GM18867 (cell line): ENCODE measurements around the gene AMZ1.

Experiments used
- ATAC-seq: cut with Tn5 transposase; IDR thresholded peaks from one replicate; pipeline ENCODE4 v1.9.1; 2021; ENCODE audit warnings: mild to moderate bottlenecking, moderate library complexity; ENCODE audit not compliant: unreplicated experiment

Gene AMZ1, protein sequence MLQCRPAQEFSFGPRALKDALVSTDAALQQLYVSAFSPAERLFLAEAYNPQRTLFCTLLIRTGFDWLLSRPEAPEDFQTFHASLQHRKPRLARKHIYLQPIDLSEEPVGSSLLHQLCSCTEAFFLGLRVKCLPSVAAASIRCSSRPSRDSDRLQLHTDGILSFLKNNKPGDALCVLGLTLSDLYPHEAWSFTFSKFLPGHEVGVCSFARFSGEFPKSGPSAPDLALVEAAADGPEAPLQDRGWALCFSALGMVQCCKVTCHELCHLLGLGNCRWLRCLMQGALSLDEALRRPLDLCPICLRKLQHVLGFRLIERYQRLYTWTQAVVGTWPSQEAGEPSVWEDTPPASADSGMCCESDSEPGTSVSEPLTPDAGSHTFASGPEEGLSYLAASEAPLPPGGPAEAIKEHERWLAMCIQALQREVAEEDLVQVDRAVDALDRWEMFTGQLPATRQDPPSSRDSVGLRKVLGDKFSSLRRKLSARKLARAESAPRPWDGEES

DNA sequence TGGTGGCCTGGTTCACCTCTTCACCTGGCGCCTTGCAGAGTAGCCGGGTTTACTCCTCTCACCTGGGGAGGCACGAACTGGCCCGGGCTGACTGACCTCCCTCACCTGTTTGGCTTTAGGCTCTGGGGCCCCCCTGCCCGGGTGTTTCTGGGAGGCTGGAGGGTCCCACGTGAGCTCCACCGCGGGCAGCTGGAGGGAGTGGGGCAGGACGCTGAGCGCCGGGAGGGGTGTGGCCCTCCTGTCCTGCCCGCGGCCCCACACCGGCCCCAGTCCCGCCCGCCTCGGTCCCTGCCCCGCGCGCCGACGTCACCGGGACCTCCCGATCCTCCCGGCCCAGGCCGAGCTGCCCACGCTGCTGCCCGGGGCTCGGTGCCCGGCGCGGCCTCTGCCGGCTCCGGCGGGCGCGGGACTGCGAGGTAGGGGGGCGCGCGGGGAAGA is at the start of gene AMZ1:
TSS of gene AMZ1 (plus strand) at position 322 of the 438 bp plus-strand sequence. CDS start 12,250 bp downstream, outside the sequence.
- no peak for ATAC-seq

DNA sequence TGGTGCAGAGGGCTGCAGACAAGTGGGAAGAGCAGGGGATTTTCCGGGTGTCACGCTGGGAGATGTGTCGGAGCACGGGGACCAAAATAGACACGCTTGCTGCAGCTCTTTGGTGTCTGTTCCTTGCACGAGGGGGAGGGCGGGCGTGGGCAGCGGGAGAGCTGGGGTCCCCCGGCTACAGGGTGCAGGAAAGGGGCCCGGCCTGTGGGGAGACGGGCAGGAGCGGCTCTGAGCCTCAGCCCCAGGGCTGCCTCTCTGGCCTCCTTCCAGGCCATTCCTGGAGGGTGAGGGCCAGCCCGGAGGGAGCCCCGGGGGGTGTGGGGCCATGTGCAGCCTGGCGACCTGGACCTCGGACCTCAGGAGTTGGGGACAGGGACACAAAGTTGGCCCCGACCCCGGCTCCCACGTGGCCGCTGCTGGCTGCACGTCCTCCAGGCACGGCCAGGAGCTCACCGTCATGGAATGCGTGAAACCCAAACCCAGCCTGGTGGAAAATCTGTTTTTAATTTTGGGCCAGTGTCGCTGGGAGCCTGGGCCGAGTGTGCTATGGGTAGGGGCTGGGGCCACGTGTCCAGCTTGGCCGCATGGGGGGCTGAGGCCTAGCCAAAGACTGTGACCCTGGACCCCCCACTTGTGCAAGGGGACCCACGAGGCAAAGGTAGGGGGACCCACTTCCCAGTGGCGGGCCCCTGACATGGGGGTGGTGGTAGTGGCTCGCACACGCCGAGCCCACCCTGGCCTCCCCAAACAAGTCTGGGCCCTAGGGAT is 49.6 kb upstream of the AMZ1 start:
- no peak for ATAC-seq

DNA sequence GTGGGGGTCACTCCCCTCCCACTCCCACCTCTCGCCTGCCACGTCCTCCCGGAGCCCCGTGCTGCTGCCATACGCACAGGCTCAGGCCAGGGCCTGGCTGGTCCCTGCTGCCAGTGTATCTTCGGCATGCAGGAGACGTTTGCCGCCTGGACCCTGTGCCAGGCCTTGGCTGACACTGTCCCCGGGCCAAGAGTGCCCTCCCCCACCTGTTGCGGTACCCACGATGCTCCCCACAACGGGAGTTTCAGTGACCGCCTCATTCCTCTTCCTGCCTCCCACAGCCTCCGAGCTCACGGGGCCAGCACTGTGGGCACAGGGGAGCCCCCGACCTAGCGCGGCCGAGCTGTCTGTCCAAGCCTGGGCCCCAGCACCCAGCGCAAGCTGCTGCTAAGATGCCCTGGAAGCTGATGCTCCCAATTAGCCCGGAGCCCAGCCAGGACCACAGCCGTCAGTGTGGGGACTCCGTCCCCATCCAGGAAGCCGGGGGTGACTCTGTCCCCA is 48.8 kb upstream of the AMZ1 start:
- ATAC-seq, result no peak

DNA sequence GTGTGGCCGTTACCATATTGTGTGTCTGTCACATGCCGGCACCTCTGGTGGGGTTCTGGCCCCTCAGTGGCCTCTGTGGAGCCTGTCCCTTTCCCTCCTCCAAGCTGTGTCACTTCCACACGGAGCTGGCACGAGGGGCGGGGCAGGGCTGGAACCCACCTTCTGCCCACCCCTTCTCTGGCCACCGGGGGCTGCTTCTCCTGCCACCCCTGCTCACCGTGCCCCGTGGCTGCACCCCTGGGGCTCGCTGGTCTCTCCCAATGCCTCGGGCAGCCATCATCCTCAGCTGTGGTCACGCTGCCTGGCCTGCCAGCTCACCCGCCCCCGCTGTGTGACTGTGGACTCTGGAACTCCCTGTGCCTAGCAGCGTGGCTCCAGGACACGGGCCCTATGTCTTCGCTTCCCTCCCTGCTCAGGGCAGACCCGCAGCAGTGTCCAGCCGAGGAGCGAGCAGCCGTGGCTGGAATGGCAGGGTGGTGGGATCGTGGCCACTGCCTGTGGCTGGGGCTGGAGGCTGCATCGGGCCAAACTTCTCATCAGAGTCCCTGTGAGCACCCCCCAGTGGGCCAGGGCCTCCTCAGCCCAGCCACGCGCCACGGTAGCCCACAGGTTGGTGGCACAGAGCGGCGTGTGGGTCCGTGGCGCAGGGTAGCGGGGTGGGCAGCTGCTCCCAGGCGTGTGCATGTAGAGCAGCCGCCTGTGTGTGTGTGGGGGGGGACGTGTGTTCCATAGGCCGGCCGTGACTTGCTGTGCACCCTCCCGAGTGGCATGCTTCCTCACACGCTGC is 48.1 kb upstream of the AMZ1 start:
- ATAC-seq, result no peak

DNA sequence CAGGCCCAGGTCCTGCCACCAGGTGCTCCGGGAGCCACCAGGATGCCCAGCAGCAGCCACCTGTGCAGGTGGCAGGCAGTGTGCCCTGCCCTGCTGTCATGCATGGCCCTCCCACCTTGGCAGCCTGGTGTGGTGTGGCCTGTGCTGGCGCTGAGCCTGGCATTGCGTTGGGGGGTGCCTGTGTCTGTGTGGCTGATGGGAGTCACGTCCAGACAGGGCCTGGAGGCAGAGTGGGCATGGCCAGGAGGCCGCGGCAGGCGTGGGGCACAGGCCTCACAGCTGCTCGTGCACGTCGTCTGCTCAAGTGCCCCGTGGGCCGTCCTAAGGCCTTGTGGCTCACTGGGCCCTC is 47.5 kb upstream of the AMZ1 start:
- no peak for ATAC-seq

DNA sequence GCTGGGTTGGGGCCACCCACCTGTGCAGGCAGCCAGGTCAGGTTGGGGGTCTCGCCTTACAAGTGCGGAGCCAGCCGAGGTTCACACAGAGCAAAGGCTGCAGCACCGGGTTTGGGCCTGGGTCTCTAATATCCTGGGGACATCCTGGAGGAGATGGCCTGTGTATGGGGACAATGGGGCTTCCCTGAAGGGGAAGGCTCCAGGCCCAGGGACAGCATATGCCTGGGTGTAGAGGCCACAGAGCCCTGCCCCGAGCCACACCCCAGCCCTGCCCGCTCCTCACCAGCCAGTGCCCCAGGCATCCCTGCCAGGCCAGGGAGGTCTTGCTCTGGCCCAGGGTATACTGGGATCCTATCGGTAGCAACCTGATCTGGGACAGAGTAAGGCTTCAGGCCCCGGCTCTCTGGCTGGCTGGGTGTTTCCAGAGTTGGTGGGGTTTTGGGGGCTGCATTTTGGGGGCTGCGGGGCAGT is 47.1 kb upstream of the AMZ1 start:
- no peak for ATAC-seq

DNA sequence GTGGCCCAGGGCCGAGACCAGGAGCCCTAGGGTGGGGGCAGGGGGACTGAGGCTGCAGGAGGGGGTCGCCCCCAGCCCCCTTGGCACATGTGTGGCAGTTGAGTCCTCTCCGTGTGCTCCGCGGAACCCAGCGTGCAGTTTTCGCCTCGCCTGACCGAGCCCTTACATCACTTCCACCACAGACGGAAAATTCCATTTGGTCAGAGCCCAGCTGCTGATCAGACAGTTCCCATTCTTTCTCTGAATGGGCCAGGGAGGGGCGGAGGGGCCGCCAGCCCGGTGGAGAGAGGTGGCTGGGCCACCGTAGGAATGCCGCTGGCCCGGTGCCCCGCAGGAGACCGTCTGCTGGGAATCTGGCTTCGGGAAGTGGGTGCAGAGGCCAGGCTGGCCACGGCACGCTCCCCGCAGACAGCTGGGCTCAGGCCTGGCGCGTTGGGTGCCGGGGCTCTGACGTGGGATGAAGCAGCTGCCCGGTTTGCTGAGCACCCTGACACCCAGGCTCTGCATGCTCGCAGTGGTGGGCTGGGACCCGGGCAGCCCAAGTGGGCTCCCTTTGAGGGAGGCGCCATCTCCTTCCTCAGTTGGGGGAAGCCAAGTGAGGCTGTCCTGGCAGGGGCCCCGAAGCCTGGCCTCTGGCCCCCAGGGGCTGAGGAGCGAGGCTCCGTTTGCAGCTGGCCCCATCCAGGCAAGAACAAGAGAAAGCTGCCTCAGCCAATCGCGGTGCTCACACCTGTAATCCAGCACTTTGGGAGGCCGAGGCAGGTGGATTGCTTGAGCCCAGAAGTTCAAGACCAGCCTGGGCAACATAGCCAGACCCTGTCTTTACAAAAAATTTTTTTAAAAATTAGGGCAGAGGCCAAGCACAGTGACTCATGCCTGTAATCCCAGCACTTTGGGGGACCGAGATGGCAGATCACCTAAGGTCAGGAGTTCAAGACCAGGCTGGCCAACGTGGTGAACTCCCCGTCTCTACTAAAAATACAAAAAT is 46.3 kb upstream of the AMZ1 start:
- peak; percentile 33 for ATAC-seq

DNA sequence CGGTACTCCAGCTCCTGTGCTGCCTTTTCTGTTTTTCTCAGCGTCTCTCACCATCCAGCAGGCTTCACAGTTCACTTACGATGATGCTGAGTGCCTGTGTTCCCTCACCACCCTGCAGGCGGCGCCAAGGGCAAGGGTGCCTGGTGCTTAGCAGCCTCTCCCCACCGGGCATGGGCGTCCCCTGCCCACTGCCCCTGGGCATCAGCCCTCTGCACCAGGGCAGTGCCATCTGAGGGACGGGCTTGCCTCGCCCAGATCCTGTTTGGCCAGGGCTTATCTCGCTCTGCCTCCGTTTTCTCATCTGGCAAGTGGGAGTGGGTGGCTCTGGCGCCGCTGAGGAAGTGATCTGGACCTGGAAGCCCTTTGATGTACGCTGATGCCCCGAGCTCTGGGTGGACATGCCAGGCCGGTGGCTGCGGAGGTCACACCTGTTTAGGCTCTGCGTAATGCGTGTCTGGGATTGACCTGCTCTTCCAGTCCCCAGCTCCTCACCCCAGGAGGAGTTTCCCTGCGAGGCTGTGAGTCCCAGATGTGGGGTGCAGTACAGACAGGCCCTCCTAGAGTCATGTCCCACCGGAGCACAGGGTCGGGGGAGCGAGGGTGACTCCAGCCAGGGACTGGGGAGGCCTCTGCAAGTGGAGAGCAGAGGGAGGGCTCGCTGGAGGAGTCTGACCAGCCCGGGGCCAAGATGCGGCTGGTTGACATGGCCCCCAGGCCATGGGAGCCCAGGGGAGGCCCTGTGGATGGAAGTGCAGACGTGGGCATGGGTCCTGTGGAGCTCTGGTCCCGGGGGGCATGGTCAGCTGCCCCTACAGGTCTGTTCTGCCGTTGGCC is 44.4 kb upstream of the AMZ1 start:
- no peak for ATAC-seq

DNA sequence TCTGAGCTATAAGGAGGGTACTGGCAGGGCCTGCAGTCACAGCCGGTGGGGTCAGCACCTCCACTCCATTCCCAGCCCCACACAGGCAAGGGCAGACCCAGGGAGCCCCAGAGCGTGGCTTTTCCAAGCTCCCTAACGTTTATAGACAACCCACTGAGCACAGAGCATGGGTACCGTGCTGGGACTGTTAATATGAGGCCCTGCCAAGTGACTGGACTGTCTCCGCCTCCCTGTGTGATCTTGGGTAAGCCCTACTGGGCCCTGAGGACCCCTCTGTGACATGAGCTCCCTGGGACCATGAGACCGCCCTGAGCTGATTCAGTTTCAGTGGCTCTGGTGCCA is 43.8 kb upstream of the AMZ1 start:
- no peak for ATAC-seq

DNA sequence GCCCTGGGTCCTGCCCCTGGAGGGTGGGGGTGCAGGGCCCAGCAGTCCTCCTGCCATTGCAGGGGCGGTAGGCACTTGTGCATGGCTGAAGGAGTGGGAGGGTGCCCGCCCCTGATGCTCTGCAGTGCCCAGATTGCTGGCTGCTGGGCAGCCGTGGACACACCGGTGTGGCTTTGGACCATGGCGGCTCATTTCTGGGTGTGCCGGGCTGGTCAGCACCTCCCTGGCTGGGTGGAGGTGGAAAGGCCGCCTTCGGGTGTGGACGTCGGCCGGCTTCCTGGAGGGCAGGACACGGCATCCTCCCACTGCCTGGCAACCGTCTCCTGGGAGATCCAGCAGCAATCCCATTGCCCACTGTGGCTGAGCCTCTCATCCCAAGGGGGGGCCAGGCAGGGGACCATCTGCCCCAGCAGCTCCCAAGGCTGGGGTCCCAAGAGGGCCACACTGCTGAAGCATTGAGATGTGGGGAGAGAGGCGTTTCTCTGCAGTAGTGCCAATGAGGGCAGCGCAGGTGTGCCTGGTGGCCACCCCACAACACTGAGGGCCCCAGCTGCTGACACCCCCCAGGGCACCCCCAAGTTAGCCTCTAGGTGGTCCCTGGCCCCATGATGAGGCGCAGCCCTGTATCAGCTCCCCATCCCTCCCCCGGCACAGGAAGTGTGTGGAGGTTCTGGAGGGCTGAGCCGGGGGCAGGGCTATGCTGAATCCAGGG is 43.3 kb upstream of the AMZ1 start:
- ATAC-seq, result peak; percentile 29

DNA sequence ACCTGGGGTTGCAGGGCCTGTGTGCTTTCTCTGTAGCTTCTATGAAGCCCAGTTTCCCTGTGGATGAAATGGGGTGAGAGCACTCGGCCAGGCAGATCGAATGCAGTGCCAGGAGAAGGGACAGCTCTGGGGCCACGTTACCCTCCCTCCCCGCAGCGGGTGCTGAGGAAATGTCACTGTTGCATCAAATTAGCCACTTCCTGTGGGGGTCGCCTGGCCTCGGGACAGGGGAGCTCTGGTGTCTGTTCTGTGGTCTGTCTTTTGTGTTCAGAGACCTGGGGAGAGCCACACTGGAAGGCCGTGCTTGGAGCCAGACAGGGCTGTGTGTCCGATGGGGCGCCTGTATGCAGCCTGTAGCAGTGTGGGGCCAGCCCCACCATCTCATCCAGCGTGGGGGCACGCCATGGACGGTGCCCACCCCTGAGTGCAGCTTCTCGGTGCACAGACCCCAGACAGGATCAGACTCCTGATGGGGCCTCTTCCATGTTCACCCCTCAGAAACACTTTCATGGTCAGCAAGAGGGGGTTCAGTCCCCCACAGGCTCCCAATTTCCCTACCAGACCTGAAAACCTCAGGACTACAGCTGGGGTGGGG is 42.6 kb upstream of the AMZ1 start:
- ATAC-seq, result peak; percentile 37

DNA sequence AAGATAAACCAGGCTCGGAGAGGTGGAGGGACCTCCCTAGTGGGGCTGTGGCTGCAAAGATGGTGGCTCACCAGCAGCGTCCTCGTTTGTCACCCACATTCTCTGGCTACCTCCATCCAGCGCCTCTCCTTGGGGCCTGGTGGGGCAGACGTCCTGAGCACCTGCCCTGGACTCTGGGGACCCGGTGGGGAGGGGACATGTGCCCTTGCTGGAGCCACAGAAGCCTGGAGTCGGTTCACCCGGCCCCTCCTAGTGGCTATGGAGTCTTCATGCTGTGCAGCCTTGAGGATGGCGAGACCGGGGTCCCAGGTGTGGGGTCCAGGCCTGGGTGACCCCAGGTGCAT is 41.7 kb upstream of the AMZ1 start:
- ATAC-seq, result no peak

DNA sequence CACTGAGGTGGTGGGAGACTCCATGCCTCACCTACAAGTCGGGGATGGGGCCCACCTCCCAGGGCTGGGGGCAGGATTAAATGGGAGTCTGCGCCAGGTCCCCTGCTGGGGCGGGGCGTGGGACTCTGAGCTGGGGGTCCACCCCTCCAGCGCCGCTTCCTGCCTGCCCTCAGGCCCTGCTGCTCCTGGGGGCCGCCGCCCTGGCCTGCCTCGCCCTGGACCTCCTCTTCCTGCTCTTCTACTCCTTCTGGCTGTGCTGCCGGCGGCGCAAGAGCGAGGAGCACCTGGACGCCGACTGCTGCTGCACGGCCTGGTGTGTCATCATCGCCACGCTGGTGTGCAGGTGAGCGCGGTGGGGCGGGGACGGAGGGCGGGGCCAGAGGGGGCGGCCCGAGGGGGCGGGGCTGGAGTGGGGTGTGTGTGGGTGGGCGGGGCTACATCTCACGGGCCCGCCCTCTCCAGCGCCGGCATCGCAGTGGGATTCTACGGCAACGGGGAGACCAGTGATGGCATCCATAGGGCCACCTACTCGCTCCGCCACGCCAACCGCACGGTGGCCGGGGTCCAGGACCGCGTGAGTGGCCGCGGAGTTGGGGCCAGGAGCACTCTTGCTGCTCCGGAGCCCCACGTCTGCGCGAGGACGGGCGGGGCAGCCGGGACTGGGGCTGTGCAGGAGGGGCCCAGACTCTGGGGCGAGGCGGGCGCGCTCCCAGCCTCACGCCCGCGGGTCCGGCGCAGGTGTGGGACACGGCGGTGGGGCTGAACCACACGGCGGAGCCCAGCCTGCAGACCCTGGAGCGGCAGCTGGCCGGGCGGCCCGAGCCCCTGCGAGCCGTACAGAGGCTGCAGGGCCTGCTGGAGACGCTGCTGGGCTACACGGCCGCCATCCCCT is 41.1 kb upstream of the AMZ1 start:
- ATAC-seq, result no peak

DNA sequence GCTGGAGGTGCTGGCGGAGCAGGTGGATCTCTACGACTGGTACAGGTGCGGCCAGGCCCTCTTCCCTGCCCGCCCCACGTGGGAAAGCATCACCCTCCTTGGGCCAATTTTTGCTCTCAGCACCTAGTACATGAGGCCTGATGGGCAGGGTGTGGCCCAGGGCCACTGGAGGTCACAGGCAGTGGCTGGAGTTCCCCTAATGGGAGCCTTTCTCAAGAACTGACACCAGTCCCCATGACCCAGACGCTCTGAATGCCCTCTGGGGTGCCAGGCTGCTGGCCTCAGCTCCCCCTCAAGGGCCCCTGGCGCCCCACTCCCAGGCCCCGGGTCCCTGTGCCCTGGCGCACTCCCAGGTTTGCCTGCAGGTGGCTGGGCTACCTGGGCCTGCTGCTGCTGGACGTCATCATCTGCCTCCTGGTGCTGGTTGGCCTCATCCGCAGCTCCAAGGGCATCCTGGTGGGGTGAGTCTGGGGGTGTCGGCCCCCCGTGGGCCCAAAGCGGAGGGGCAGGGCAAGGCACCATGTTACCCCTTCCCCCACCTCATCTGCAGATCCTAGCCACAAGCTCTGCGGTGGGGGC is 40.3 kb upstream of the AMZ1 start:
- ATAC-seq, result no peak

DNA sequence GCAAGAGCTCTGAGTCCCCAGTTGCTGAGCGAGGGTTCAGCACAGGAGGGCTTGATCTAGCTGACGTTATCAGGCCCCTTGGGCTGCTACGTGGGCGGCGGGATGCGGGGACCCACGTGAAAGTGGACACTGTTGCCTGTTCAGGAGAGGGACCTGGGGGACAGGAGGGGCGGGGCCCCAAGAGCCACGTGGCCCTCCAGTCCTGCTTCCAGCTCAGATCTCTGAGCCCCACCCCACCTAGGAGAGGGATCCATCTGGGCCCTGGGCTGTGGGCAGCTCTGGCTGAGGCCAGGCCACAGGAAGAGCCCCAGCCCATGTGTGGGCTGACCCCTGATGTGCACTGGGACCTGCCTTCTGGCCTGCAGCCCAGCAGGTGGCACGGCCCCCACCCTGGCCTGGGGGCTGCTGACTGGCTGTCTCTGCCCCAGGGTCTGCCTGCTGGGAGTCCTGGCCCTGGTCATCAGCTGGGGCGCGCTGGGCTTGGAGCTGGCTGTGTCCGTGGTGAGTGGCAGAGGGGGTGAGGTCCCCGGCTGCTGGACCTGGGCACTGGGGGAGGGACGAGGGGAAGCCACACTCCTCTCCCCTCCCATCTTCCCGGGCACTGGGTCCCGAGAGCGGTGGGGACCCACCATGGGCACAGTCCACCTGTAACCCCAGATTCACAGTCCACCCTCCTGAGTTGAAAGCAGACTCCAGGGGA is 38.7 kb upstream of the AMZ1 start:
- ATAC-seq, result no peak

DNA sequence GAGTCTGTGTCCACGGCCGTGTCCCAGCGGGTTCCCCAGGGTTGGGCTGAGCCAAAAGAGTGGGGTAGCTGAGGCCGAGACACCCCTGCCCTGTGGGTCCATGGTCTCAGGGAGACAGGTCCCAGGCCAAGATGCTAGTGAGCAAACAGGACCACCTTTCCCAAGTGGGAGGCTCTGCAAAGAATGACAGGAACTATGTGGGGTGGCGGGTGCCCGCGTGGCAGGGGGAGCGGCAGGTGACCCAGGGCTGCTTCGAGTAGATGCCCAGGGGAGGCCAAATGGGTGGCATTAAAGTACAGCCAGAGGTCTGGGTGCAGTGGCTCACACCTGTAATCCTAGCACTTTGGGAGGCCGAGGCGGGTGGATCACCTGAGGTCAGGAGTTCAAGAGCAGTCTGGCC is 38.0 kb upstream of the AMZ1 start:
- no peak for ATAC-seq
